Hepatocyte (in vitro differentiated cells): Measurements from ENCODE around the gene INO80C. TPM values are rescaled to one million over a fixed set of nuclear protein-coding genes. Genes with fewer than 3 reads are reported as not detected.

Experiments
- DNase-seq: peaks from one replicate; pipeline ENCODE4 v3.0.0-alpha.2; 2016; ENCODE audit warnings: low spot score
- H2AFZ ChIP-seq: fragments of 200-600 bp; sonication (generic); 2 replicates; pipeline ENCODE4 v1.6.0; 2016; ENCODE audit warnings: antibody characterized with exemption, mild to moderate bottlenecking
- H3K27ac ChIP-seq: fragments of 200-600 bp; sonication (generic); 2 replicates; pipeline ENCODE4 v1.5.1; 2016; ENCODE audit warnings: mild to moderate bottlenecking
- H3K27me3 ChIP-seq: fragments of 200-600 bp; sonication (generic); 2 replicates; pipeline ENCODE4 v1.6.1; 2016
- H3K36me3 ChIP-seq: fragments of 200-600 bp; sonication (generic); replicated peaks from 2 replicates; pipeline ENCODE4 v1.5.1; 2016; ENCODE audit warnings: low read depth; ENCODE audit not compliant: insufficient read depth
- H3K4me1 ChIP-seq: fragments of 200-600 bp; sonication (generic); 2 replicates; pipeline ENCODE4 v1.5.1; 2016; ENCODE audit warnings: mild to moderate bottlenecking, moderate library complexity; ENCODE audit not compliant: insufficient read depth
- H3K4me2 ChIP-seq: fragments of 200-600 bp; sonication (generic); 2 replicates; pipeline ENCODE4 v1.6.0; 2016
- H3K4me3 ChIP-seq: fragments of 200-600 bp; sonication (generic); 2 replicates; pipeline ENCODE4 v1.5.1; 2016; ENCODE audit warnings: mild to moderate bottlenecking
- H3K79me2 ChIP-seq: fragments of 200-600 bp; sonication (generic); 2 replicates; pipeline ENCODE4 v1.6.0; 2017; ENCODE audit warnings: mild to moderate bottlenecking
- H3K9me2 ChIP-seq: fragments of 200-600 bp; sonication (generic); replicated peaks from 2 replicates; pipeline ENCODE4 v1.6.0; 2017; ENCODE audit warnings: mild to moderate bottlenecking; ENCODE audit not compliant: insufficient read depth
- H3K9me3 ChIP-seq: fragments of 200-600 bp; sonication (generic); 2 replicates; pipeline ENCODE4 v1.5.1; 2016; ENCODE audit warnings: low read depth, mild to moderate bottlenecking
- H4K20me1 ChIP-seq: fragments of 200-600 bp; sonication (generic); 2 replicates; pipeline ENCODE4 v1.6.0; 2016; ENCODE audit warnings: mild to moderate bottlenecking; ENCODE audit not compliant: insufficient read depth, poor library complexity, severe bottlenecking
- CTCF ChIP-seq: fragments of 200-600 bp; sonication (generic); IDR thresholded peaks from 2 replicates; pipeline ENCODE4 v1.5.1; 2016; ENCODE audit warnings: antibody characterized with exemption, mild to moderate bottlenecking; ENCODE audit not compliant: poor library complexity
- EZH2 ChIP-seq: fragments of 200-600 bp; sonication (generic); IDR thresholded peaks from 2 replicates; pipeline ENCODE4 v1.6.1; 2016; ENCODE audit warnings: antibody characterized with exemption, mild to moderate bottlenecking, borderline replicate concordance
- EZH2phosphoT487 ChIP-seq: fragments of 200-600 bp; sonication (generic); IDR thresholded peaks from one replicate; pipeline ENCODE4 v1.6.1; 2018; ENCODE audit warnings: antibody characterized with exemption, mild to moderate bottlenecking, low read depth, moderate library complexity; ENCODE audit not compliant: unreplicated experiment, severe bottlenecking
- WGBS: methylation state at CpG from one replicate; pipeline ENCODE4 v1.1.6; 2016; ENCODE audit warnings: low lambda C conversion rate; ENCODE audit errors: missing lambda C conversion rate; 5-methylcytosine and 5-hydroxymethylcytosine counted together
- polyA plus RNA-seq: library from polyadenylated mRNA; unstranded; fragments of >200 nt; fragmentation: Nextera tagmentation; extraction: Ambion mirVana; gene quantifications from 2 replicates; pipeline ENCODE4 v1.2.1, GENCODE V29; 2016
- total RNA-seq: library from RNA; depleted of rRNA; stranded (reverse); fragments of >200 nt; gene quantifications from 2 replicates; pipeline ENCODE4 v1.2.3, GENCODE V29; 2014

INO80C gene
- total and polyA plus RNA-seq, 2 experiments from 2014 or later = 16.5 to 25.1 TPM

GRCh38 chr18:35495536-35496314 lies 2.0 kb downstream of the INO80C start:
- Histone ChIP-seq H3K4me3 (no peak overlapping the region), H3K9me3 (no peaks in the 10 kb centered on the region), H3K9me2 (no peaks in the 10 kb centered on the region), H4K20me1 (no peaks in the 10 kb centered on the region), H3K79me2 (peaks cover 58% of the 10 kb centered on the region), H3K27me3 (no peaks in the 10 kb centered on the region), H3K4me1 (peaks cover 9% of the 10 kb centered on the region), H3K27ac (peak overlapping the region; percentile 94), H2AFZ (no peak overlapping the region), H3K4me2 (peak overlapping the region; percentile 76), H3K36me3 (no peaks in the 10 kb centered on the region)
- TF ChIP-seq EZH2phosphoT487 (no peak), EZH2 (no peak)
- DNase-seq = no peak
- WGBS = 83% methylated on average over 7 of the region's 7 CpGs

- Histone ChIP-seq H3K4me3 (no peak overlapping the region), H3K79me2 (peaks cover 69% of the 10 kb centered on the region), H2AFZ (no peak overlapping the region), H3K9me2 (no peaks in the 10 kb centered on the region), H4K20me1 (no peaks in the 10 kb centered on the region), H3K4me2 (peak overlapping the region; percentile 34), H3K9me3 (no peaks in the 10 kb centered on the region), H3K4me1 (peaks cover 9% of the 10 kb centered on the region), H3K36me3 (no peaks in the 10 kb centered on the region), H3K27me3 (no peaks in the 10 kb centered on the region), H3K27ac (no peak overlapping the region)
- TF ChIP-seq EZH2phosphoT487 = no peak
- TF ChIP-seq EZH2 = no peak
- no peak for TF ChIP-seq CTCF
- WGBS = 71% methylated on average over 8 of the region's 8 CpGs
- no peak for DNase-seq
These were observed 3.2 kb downstream of the INO80C start for GRCh38 chr18:35494251-35495220.

GRCh38 chr18:35491700-35492077 lies 6.1 kb downstream of the INO80C start:
- no peak overlapping the region for H3K4me3 ChIP-seq
- H3K27ac ChIP-seq = no peak overlapping the region
- H3K4me1 ChIP-seq = peaks cover 7% of the 10 kb centered on the region
- no peaks in the 10 kb centered on the region for H3K9me3 ChIP-seq
- H3K79me2 ChIP-seq = peaks cover 84% of the 10 kb centered on the region
- H4K20me1 ChIP-seq = no peaks in the 10 kb centered on the region
- no peaks in the 10 kb centered on the region for H3K9me2 ChIP-seq
- no peak overlapping the region for H2AFZ ChIP-seq
- H3K27me3 ChIP-seq = no peaks in the 10 kb centered on the region
- no peak overlapping the region for H3K4me2 ChIP-seq
- no peak for TF ChIP-seq EZH2phosphoT487
- no peak for TF ChIP-seq CTCF
- no peak for TF ChIP-seq EZH2
- no peaks in the 10 kb centered on the region for H3K36me3 ChIP-seq
- 76% methylated on average over 5 of the region's 5 CpGs for WGBS
- DNase-seq = no peak
